Vagina (tissue), 2 donors: ENCODE data around the gene GFOD1. TPM values are rescaled to one million over a fixed set of nuclear protein-coding genes. Genes with fewer than 3 reads are reported as not detected.
A peak's percentile ranks its signal among the peaks of the same experiment; 100 is the strongest.
"Not testable (repeated sequence)": the region's sequence is repeated elsewhere in the genome, so short reads cannot be mapped to it uniquely, and the experiment has no call there.

ENCODE experiments used
- DNase-seq, 2 donors: peaks; one replicate each; pipeline ENCODE4 v3.0.0-alpha.2; 2017; ENCODE audit errors: extremely low spot score in 2 of 2
- H3K27ac ChIP-seq: fragments of 200-600 bp; sonication (generic); one replicate; pipeline ENCODE4 v1.5.1; 2019
- H3K27me3 ChIP-seq: fragments of 200-600 bp; sonication (generic); one replicate; pipeline ENCODE4 v1.5.1; 2019
- H3K36me3 ChIP-seq, 2 donors: fragments of 200-600 bp; sonication (generic); one replicate each; pipeline ENCODE4 v1.5.1; 2017 to 2019
- H3K4me1 ChIP-seq: fragments of 200-600 bp; sonication (generic); one replicate; pipeline ENCODE4 v1.5.1; 2019
- H3K4me3 ChIP-seq, 2 donors: fragments of 200-600 bp; sonication (generic); 1 replicate in 1 of 2; 2 replicates in 1 of 2; pipeline ENCODE4 v1.5.1; 2016 to 2019
- H3K9me3 ChIP-seq: fragments of 200-600 bp; sonication (generic); one replicate; pipeline ENCODE4 v1.5.1; 2019
- CTCF ChIP-seq, 3 experiments: fragments of 450-650 bp in 2 of 3; fragments of 200-600 bp in 1 of 3; sonication (generic) in 1 of 3; IDR thresholded peaks; one replicate each; pipeline ENCODE4 v1.5.1; 2017 to 2019; ENCODE audit warnings: antibody characterized with exemption in 3 of 3, mild to moderate bottlenecking in 2 of 3, moderate library complexity in 2 of 3
- POLR2A ChIP-seq, 2 donors: fragments of 450-650 bp; IDR thresholded peaks; one replicate each; pipeline ENCODE4 v1.6.1; 2017; ENCODE audit warnings: antibody characterized with exemption in 2 of 2, mild to moderate bottlenecking in 2 of 2, moderate library complexity in 2 of 2
- POLR2AphosphoS5 ChIP-seq, 2 donors: sonication (generic); formaldehyde crosslinking; IDR thresholded peaks; one replicate each; pipeline ENCODE4 v1.9.0; 2017; ENCODE audit warnings: antibody characterized with exemption in 2 of 2, mild to moderate bottlenecking in 2 of 2, low read depth in 1 of 2; ENCODE audit not compliant: insufficient read depth in 1 of 2
- intact Hi-C: fragments of 100-400 bp; cut with DNase I; formaldehyde crosslinking; loops from one replicate; pipeline ENCODE4 v1.15.1; 2023
- total RNA-seq: library from RNA; depleted of rRNA; stranded (reverse); fragments of >200 nt; gene quantifications from one replicate; pipeline ENCODE4 v1.2.3, GENCODE V29; 2016

Gene GFOD1
- total RNA-seq, 1 donor from 2014 or later: 16.9 TPM

DNA sequence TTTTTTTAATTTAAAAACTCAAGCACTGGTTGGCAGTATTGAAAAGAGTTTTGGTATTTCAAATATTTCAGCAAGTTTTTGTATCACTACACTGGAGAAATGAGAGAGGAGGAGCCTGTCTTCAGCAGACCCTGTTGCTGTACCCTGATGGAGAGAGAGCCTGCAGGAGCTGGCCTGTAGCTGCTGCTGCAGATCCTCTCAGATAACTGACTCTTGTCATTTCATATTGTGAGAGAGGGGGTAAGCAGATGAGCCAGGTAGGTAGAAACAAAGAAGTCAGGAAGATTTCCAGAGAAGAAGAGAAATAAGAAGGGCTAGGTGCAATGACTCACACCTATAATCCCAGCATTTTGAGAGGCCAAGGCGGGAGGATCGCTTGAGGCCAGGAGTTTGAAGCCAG, 94.9 kb downstream of the GFOD1 start:
- Histone ChIP-seq H3K9me3 (no peaks in the 10 kb centered on the region), H3K4me1 (peaks cover 13% of the 10 kb centered on the region), H3K36me3 (no peaks in the 10 kb centered on the region), H3K4me3 (no peak overlapping the region), H3K27ac (no peak overlapping the region), H3K27me3 (no peaks in the 10 kb centered on the region)
- no peak for TF ChIP-seq POLR2AphosphoS5 (IDR thresholded peaks at IDR 0.05; ENCODE audit: insufficient read depth in 1 of 2, low read depth in 1 of 2)
- no peak for TF ChIP-seq CTCF (IDR thresholded peaks at IDR 0.05)
- TF ChIP-seq POLR2A (IDR thresholded peaks at IDR 0.05): no peak
- intact Hi-C loops: no loop called here
- no peak for DNase-seq

DNA sequence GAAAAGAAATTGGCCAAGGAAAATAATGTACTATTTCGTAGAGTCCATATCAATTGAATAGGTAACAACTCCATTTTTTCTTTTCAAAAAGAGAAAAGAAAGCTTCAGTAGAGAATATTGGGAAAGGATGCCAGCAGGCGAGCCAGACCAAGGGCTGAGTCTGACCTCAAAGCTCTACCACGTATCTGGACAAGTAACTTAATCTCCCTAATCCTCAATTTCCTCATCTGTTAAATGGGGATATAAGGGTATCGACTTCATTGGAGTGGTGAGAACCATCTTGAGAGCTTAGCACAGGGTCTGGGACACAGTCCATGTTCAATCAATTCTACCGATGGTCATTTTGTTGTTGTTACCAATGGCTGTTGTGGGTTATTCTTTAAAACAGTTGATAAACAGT, 95.9 kb downstream of the GFOD1 start:
- Histone ChIP-seq H3K9me3 (no peaks in the 10 kb centered on the region), H3K36me3 (no peaks in the 10 kb centered on the region), H3K27ac (no peak overlapping the region), H3K4me3 (no peak overlapping the region), H3K4me1 (peaks cover 13% of the 10 kb centered on the region), H3K27me3 (no peaks in the 10 kb centered on the region)
- intact Hi-C loops: no loop called here
- DNase-seq: no peak
- TF ChIP-seq POLR2A (IDR thresholded peaks at IDR 0.05): no peak
- no peak for TF ChIP-seq CTCF (IDR thresholded peaks at IDR 0.05)
- no peak for TF ChIP-seq POLR2AphosphoS5 (IDR thresholded peaks at IDR 0.05; ENCODE audit: insufficient read depth in 1 of 2, low read depth in 1 of 2)

DNA sequence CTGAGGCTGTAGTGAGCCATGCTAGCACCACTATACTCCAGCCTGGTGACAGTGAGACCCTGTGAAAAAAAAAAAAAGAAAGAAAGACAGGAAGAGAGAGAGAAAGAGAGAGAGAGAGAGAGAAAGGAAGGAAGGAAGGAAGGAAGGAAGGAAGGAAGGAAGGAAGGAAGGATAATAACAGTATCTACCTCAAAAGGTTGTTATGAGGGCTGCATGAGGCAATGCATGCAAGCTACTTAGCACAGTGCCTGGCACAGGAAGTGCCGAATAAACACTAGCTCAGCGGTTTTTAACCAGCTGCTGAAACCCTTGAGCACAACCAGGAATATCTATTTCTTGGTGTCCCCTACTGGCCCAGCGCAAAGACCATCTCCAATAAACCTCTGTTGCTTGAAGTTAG, 96.7 kb downstream of the GFOD1 start:
- no peaks in the 10 kb centered on the region for H3K9me3 ChIP-seq
- no peaks in the 10 kb centered on the region for H3K27me3 ChIP-seq
- H3K4me3 ChIP-seq: no peak overlapping the region
- no peak overlapping the region for H3K27ac ChIP-seq
- intact Hi-C loops: no loop called here
- no peaks in the 10 kb centered on the region for H3K36me3 ChIP-seq
- DNase-seq: no peak
- TF ChIP-seq POLR2AphosphoS5 (IDR thresholded peaks at IDR 0.05; ENCODE audit: insufficient read depth in 1 of 2, low read depth in 1 of 2) (no peak), CTCF (IDR thresholded peaks at IDR 0.05) (no peak), POLR2A (IDR thresholded peaks at IDR 0.05) (no peak)
- H3K4me1 ChIP-seq: peaks cover 9% of the 10 kb centered on the region

DNA sequence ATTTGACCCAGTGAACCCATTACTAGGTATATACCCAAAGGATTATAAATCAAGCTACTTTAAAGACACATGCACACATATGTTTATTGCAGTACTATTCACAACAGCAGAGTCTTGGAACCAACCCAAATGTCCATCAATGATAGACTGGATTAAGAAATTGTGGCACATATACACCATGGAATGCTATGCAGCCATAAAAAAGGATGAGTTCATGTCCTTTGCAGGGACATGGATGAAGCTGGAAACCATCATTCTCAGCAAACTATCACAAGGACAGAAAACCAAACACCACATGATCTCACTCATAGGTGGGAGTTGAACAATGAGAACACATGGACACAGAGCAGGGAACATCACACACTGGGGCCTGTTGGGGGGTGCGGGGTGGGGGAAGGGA, 98.2 kb downstream of the GFOD1 start:
- H3K36me3 ChIP-seq, DNase-seq, H3K9me3 ChIP-seq, H3K27ac ChIP-seq, intact Hi-C loops, H3K4me1 ChIP-seq, H3K27me3 ChIP-seq, H3K4me3 ChIP-seq: not testable (repeated sequence)

GRCh38 chr6:13388769-13389168, 98.6 kb downstream of the GFOD1 start:
- intact Hi-C loops, H3K27ac ChIP-seq, H3K4me3 ChIP-seq, H3K9me3 ChIP-seq, H3K36me3 ChIP-seq, H3K27me3 ChIP-seq, DNase-seq, H3K4me1 ChIP-seq: not testable (repeated sequence)

DNA sequence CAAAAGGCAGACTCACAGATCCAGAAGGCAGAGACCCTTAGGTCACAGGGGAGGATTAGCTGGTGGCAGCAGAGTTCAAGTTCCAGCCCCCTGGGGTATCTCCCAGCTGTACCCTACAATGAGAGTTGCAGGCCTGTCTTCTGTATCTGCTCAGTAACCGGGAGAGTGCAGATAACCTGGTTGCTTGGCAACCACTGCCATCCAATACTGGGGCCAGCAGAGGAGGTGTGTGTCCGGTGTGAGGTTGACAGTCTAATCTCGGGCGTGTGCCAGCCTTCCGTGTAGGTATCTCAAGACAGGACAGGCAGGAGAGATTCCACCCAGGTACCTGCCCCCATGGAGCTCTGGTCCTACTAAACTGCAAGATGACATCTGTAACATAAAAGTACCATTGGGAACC, 102.4 kb downstream of the GFOD1 start:
- Histone ChIP-seq H3K36me3 (no peaks in the 10 kb centered on the region), H3K27ac (no peak overlapping the region), H3K27me3 (no peaks in the 10 kb centered on the region), H3K4me3 (no peak overlapping the region), H3K9me3 (no peaks in the 10 kb centered on the region), H3K4me1 (peaks cover 19% of the 10 kb centered on the region)
- DNase-seq: peak in 1 of 2 donors; percentile 75
- TF ChIP-seq CTCF (IDR thresholded peaks at IDR 0.05) (no peak), POLR2A (IDR thresholded peaks at IDR 0.05) (no peak), POLR2AphosphoS5 (IDR thresholded peaks at IDR 0.05; ENCODE audit: insufficient read depth in 1 of 2, low read depth in 1 of 2) (no peak)
- intact Hi-C loops: loop anchor here (1.0 kb wide), 1 partner anchor 16 kb away; no protein-coding TSS in a partner anchor
